ENCODE measurements around the gene SLC39A1. TPM values are rescaled to one million over a fixed set of nuclear protein-coding genes. Genes with fewer than 3 reads are reported as not detected.

The SLC39A1 gene
- total and polyA plus RNA-seq, 9 of the 15 experiments (the other 6 are each of a cell fraction or from before 2014, with no cell fraction given), result 9.9 to 81.1 (median 62.7) TPM

- TSS peak; percentile 95 for BruUV-seq (replicated peaks)
- Histone ChIP-seq H3K4me1 (replicated peaks in 1 of 2; ENCODE audit: control insufficient read depth in 2 of 2, insufficient read depth in 2 of 2, low read length in 2 of 2) (peaks cover 9 to 28% of the 10 kb centered on the region in 2 experiments), H4K20me1 (replicated peaks; ENCODE audit: control insufficient read depth, insufficient read depth, low read length) (peaks cover 16% of the 10 kb centered on the region), H3K9me1 (ENCODE audit: control insufficient read depth, insufficient read depth, low read length) (no peaks in the 10 kb centered on the region), H3K27ac (ENCODE audit: extremely low read depth, low read depth, low read length) (peak within 1 kb of the TSS; percentile 98), H3K4me2 (ENCODE audit: insufficient read depth, low read length) (peak within 1 kb of the TSS; percentile 99), H3K79me2 (ENCODE audit: control insufficient read depth, insufficient read depth, low read length) (peaks cover 41% of the 10 kb centered on the region), H2AFZ (ENCODE audit: low read depth, low read length) (peak within 1 kb of the TSS; percentile 93), H3K36me3 (ENCODE audit: control insufficient read depth, insufficient read depth, low read length) (peaks cover 18% of the 10 kb centered on the region; the same call in 2 of the 3 replicates), H3K9me3 (replicated peaks; ENCODE audit: control insufficient read depth, insufficient read depth, low read depth, low read length) (no peaks in the 10 kb centered on the region), H3K27me3 (ENCODE audit: control insufficient read depth in 2 of 2, insufficient read depth in 2 of 2, low read length in 2 of 2) (no peaks in the 10 kb centered on the region), H3K4me3 (peak within 1 kb of the TSS; percentile 86), H3K9ac (ENCODE audit: insufficient read depth in 1 of 2, low read depth in 2 of 2, low read length in 2 of 2) (peak within 1 kb of the TSS; percentile 91 to 92)
- peak; percentile 94 for ATAC-seq
- FAIRE-seq, result peak; percentile 93
- CTCF ChIA-PET (ENCODE audit: low intra/inter-chr PET ratio), result no interaction called here
- intact Hi-C loops (cut with micrococcal nuclease), result loop anchor here (2.0 to 5.0 kb wide), 5 partner anchors 41 to 298 kb away; partner anchors contain the start of gene UBAP2L
- in situ Hi-C loops (cut with MboI), result no loop called here
- under 1% methylated on average over 44 of the region's 53 CpGs for WGBS (ENCODE audit: insufficient coverage, low coverage, missing lambda C conversion rate)
- POLR2A ChIA-PET, result interaction anchor here (0.5 to 2.4 kb wide), 20 partner anchors 11 to 1094 kb away, joined by 3 to 12 read pairs (median 4); partner anchors contain the start of genes CRTC2, DENND4B, JTB and RPS27
- peak; percentile 92 to 100 (median 96) for DNase-seq (ENCODE audit: extremely low read depth in 1 of 4, low spot score in 3 of 4)
- TF ChIP-seq TCF3 (CRISPR knock-in tag; IDR thresholded peaks at IDR 0.05), result no peak
- TF ChIP-seq ZNF76 (CRISPR knock-in tag; IDR thresholded peaks at IDR 0.05; ENCODE audit: borderline replicate concordance), result no peak
- TF ChIP-seq SMARCA4 (IDR thresholded peaks at IDR 0.05), result 0 out of 2 replicates have a peak, but pooled peaks have one; percentile 35
- no peak for TF ChIP-seq GTF2E2 (tag; IDR thresholded peaks at IDR 0.05)
- 0 out of 3 replicates have a peak, but pooled peaks of 1 of the 2 experiments have one; percentile 66 for TF ChIP-seq CBX3 (IDR thresholded peaks at IDR 0.05; ENCODE audit: borderline replicate concordance in 1 of 2, low read length in 2 of 2)
- TF ChIP-seq, protein P1, sequence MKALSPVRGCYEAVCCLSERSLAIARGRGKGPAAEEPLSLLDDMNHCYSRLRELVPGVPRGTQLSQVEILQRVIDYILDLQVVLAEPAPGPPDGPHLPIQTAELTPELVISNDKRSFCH (CRISPR knock-in tag; IDR thresholded peaks at IDR 0.05), result no peak
- TF ChIP-seq, protein P1 (tag; IDR thresholded peaks at IDR 0.05), result no peak
- peak; percentile 7; the same call in 1 of the 2 replicates for TF ChIP-seq BHLHE40 (IDR thresholded peaks at IDR 0.05; ENCODE audit: low read length)
- TF ChIP-seq EWSR1 (IDR thresholded peaks at IDR 0.05; ENCODE audit: borderline replicate concordance, low read depth, partially characterized antibody), result no peak
- no peak for TF ChIP-seq JUND (IDR thresholded peaks at IDR 0.05; ENCODE audit: borderline replicate concordance, low read depth, low read length)
- 0 out of 3 replicates have a peak, but pooled peaks have one; percentile 20 for TF ChIP-seq JUND (tag; IDR thresholded peaks at IDR 0.05; ENCODE audit: borderline replicate concordance, low read depth, low read length)
- TF ChIP-seq SAFB2 (IDR thresholded peaks at IDR 0.05; ENCODE audit: borderline replicate concordance, low read depth, low read length, severe bottlenecking), result no peak
- no peak for TF ChIP-seq POLR3G (IDR thresholded peaks at IDR 0.05; ENCODE audit: extremely low read depth, insufficient read length, insufficient replicate concordance)
- no peak for TF ChIP-seq BCLAF1 (IDR thresholded peaks at IDR 0.05; ENCODE audit: borderline replicate concordance in 1 of 2, control insufficient read depth in 1 of 2, low read depth in 2 of 2, low read length in 1 of 2)
- TF ChIP-seq DMBX1 (CRISPR knock-in tag; IDR thresholded peaks at IDR 0.05; ENCODE audit: borderline replicate concordance), result no peak
- no peak for TF ChIP-seq NFE2L1 (tag; IDR thresholded peaks at IDR 0.05; ENCODE audit: borderline replicate concordance, low read depth)
Measured at GRCh38 chr1:153922972-153923925, 40.1 kb downstream of the SLC39A1 start, which contains the start of gene GATAD2B. TSS of gene GATAD2B (minus strand) at chr1:153922972. CDS start at chr1:153828347, 94,625 bp downstream.
